ENCODE results near the gene C22orf15. TPM values are rescaled to one million over a fixed set of nuclear protein-coding genes. Genes with fewer than 3 reads are reported as not detected.

Gene C22orf15
- total and polyA plus RNA-seq, 7 donors = 0.36 to 0.45 TPM; not detected in 5

DNA sequence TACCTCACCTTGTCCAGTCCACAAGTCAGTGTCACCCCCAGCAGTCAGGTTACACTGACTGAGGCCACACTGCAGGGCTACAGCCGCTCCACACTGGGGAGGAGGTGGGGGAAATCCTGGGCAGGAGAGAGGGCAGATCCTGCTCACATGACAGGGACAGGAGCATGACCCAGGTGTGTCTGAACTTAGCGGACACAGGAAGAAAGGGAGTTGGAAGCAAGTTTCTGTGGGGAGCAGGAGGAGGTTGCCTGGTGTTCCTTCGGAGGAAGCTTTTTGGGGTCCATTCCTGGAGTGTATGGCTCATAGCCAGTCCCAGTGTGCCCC, 15.7 kb downstream of the C22orf15 start:
- intact Hi-C loops (cut with DNase I) = no loop called here
- no peaks in the 10 kb centered on the region for H3K36me3 ChIP-seq
- H3K9me3 ChIP-seq = no peaks in the 10 kb centered on the region
- TF ChIP-seq POLR2AphosphoS5 (IDR thresholded peaks at IDR 0.05) (no peak), POLR2A (IDR thresholded peaks at IDR 0.05) (no peak), EP300 (IDR thresholded peaks at IDR 0.05) (no peak)
- TF ChIP-seq, protein P1, sequence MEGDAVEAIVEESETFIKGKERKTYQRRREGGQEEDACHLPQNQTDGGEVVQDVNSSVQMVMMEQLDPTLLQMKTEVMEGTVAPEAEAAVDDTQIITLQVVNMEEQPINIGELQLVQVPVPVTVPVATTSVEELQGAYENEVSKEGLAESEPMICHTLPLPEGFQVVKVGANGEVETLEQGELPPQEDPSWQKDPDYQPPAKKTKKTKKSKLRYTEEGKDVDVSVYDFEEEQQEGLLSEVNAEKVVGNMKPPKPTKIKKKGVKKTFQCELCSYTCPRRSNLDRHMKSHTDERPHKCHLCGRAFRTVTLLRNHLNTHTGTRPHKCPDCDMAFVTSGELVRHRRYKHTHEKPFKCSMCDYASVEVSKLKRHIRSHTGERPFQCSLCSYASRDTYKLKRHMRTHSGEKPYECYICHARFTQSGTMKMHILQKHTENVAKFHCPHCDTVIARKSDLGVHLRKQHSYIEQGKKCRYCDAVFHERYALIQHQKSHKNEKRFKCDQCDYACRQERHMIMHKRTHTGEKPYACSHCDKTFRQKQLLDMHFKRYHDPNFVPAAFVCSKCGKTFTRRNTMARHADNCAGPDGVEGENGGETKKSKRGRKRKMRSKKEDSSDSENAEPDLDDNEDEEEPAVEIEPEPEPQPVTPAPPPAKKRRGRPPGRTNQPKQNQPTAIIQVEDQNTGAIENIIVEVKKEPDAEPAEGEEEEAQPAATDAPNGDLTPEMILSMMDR (IDR thresholded peaks at IDR 0.05) = no peak
- H3K4me3 ChIP-seq = no peak overlapping the region
- no peak for DNase-seq
- H3K27ac ChIP-seq = peak overlapping the region in 2 of 4 donors; percentile 70 to 76
- peaks cover 0 to 32% (median 29%) of the 10 kb centered on the region in 4 donors for H3K4me1 ChIP-seq
- WGBS, 2 donors = 81 to 86% methylated on average over 3 of the region's 3 CpGs
- no peaks in the 10 kb centered on the region for H3K27me3 ChIP-seq

DNA sequence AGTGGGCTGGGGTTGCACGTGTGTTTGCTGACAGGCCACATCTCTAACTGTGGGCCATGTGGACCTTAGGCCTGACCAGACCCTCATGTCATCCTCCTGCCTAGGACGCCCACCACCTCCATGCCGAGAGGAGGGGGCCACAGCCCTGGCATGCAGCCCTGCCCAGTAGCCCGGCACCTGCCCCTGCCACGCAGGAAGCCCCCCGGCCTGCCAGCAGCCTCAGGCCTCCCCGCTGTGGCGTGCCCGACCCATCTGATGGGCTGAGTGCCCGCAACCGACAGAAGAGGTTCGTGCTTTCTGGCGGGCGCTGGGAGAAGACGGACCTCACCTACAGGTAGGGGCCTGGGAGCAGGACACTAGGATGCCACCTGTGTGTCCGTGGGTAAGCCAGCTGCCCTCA, 16.3 kb downstream of the C22orf15 start:
- 94 to 95% methylated on average over 16 of the region's 16 CpGs for WGBS, 2 donors
- Histone ChIP-seq H3K36me3 (no peaks in the 10 kb centered on the region), H3K4me1 (peaks cover 0 to 27% (median 23%) of the 10 kb centered on the region in 4 donors), H3K4me3 (no peak overlapping the region), H3K9me3 (no peaks in the 10 kb centered on the region), H3K27ac (no peak overlapping the region), H3K27me3 (no peaks in the 10 kb centered on the region)
- intact Hi-C loops (cut with DNase I) = no loop called here
- no peak for DNase-seq
- TF ChIP-seq POLR2A (IDR thresholded peaks at IDR 0.05) = no peak
- TF ChIP-seq, protein P1 (IDR thresholded peaks at IDR 0.05) = no peak
- TF ChIP-seq POLR2AphosphoS5 (IDR thresholded peaks at IDR 0.05) = no peak
- no peak for TF ChIP-seq EP300 (IDR thresholded peaks at IDR 0.05)

DNA sequence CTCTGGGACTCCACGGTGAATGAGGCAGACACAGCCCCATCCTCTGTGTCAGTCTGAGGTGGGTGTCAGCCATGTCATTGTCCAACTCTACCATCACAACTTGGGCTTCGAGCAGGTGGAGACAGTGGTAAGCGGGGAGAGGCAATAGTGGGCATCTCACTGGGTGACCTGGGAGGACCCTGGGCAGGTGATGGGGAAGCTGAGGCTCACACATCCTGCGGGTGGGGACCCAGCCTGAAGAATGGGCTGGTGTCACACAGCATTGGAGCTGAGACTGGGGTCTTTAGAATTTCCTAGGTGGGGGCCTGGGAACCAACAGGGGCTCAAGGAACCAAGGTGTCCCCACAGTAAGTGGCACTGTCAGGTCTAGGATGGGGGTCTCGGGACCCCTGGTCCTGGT, 16.9 kb downstream of the C22orf15 start:
- H3K27ac ChIP-seq = no peak overlapping the region
- no peak overlapping the region for H3K4me3 ChIP-seq
- H3K4me1 ChIP-seq = peaks cover 0 to 20% (median 17%) of the 10 kb centered on the region in 4 donors
- no peaks in the 10 kb centered on the region for H3K9me3 ChIP-seq
- H3K27me3 ChIP-seq = no peaks in the 10 kb centered on the region
- 93 to 94% methylated on average over 5 of the region's 5 CpGs for WGBS, 2 donors
- no peak for DNase-seq
- H3K36me3 ChIP-seq = no peaks in the 10 kb centered on the region
- no peak for TF ChIP-seq POLR2A (IDR thresholded peaks at IDR 0.05)
- TF ChIP-seq, protein P1 (IDR thresholded peaks at IDR 0.05) = no peak
- no peak for TF ChIP-seq EP300 (IDR thresholded peaks at IDR 0.05)
- no peak for TF ChIP-seq POLR2AphosphoS5 (IDR thresholded peaks at IDR 0.05)
- intact Hi-C loops (cut with DNase I) = no loop called here

DNA sequence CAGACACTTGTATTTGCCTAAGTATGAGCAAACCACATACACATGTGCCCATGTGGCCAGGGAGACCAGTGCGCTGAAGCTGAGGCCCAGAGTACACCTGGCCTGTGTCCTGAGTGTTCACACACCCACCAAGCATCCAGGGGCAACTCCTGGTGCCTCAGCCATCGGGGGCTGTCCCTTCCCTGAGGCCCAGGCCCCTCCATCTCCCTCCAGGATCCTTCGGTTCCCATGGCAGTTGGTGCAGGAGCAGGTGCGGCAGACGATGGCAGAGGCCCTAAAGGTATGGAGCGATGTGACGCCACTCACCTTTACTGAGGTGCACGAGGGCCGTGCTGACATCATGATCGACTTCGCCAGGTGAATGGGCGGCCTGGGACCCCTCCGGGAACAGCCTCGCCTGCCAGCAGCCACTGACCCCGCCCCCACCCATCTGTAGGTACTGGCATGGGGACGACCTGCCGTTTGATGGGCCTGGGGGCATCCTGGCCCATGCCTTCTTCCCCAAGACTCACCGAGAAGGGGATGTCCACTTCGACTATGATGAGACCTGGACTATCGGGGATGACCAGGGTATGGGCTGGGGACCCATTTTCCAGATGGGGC, 17.5 kb downstream of the C22orf15 start:
- Histone ChIP-seq H3K27ac (no peak overlapping the region), H3K27me3 (no peaks in the 10 kb centered on the region), H3K9me3 (no peaks in the 10 kb centered on the region), H3K36me3 (no peaks in the 10 kb centered on the region), H3K4me3 (no peak overlapping the region), H3K4me1 (peaks cover 0 to 15% (median 12%) of the 10 kb centered on the region in 4 donors)
- WGBS, 2 donors = 92 to 94% methylated on average over 20 of the region's 20 CpGs
- intact Hi-C loops (cut with DNase I) = no loop called here
- no peak for TF ChIP-seq EP300 (IDR thresholded peaks at IDR 0.05)
- TF ChIP-seq, protein P1 (IDR thresholded peaks at IDR 0.05) = no peak
- no peak for TF ChIP-seq POLR2AphosphoS5 (IDR thresholded peaks at IDR 0.05)
- TF ChIP-seq POLR2A (IDR thresholded peaks at IDR 0.05) = no peak
- no peak for DNase-seq

DNA sequence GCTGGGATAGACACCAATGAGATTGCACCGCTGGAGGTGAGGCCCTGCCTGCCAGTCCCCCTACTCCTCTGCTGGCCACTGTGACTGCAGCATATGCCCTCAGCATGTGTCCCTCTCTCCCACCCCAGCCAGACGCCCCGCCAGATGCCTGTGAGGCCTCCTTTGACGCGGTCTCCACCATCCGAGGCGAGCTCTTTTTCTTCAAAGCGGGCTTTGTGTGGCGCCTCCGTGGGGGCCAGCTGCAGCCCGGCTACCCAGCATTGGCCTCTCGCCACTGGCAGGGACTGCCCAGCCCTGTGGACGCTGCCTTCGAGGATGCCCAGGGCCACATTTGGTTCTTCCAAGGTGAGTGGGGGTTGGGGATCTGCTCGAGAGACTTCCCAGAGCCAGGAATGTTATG, 18.3 kb downstream of the C22orf15 start:
- Histone ChIP-seq H3K27ac (peak overlapping the region in 1 of 4 donors; percentile 28), H3K4me3 (no peak overlapping the region), H3K4me1 (peaks cover 0 to 18% (median 15%) of the 10 kb centered on the region in 4 donors), H3K9me3 (no peaks in the 10 kb centered on the region), H3K27me3 (no peaks in the 10 kb centered on the region), H3K36me3 (no peaks in the 10 kb centered on the region)
- DNase-seq = no peak
- intact Hi-C loops (cut with DNase I) = no loop called here
- 92 to 93% methylated on average over 15 of the region's 15 CpGs for WGBS, 2 donors
- TF ChIP-seq, protein P1 (IDR thresholded peaks at IDR 0.05) = no peak

All from sigmoid colon (tissue), 7 donors.